Measurements from ENCODE around the gene SNX5.

Gene SNX5

GRCh38 chr20:17916433-17916891 lies 52.1 kb downstream of the SNX5 start:
- DNase-seq (ENCODE audit: low read depth): no peak

- no peak for DNase-seq (ENCODE audit: low read depth)
Measured at GRCh38 chr20:17914957-17915356, 53.6 kb downstream of the SNX5 start.

GRCh38 chr20:17912916-17913315 lies 55.7 kb downstream of the SNX5 start:
- DNase-seq (ENCODE audit: low read depth): no peak

DNA sequence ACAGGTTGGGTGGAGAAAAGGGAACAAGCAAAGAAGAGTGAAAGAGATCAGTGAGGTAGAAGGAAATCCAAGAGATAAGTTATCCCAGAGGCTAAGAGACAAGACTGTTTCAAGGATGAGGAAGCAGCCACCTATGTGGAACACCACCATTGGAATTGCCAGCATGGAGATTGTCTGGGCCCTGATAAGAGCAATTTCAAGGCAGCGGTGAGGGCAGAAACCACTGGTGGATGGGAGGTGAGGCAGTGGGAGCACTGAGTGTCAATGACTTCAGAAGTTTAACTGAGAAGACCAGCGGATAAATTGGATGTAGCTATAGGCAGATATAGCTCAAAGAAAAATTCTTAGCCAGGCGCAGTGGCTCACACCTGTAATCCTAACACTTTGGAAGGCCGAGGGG lies 56.7 kb downstream of the SNX5 start:
- no peak for DNase-seq (ENCODE audit: low read depth)

GRCh38 chr20:17910828-17911294 lies 57.7 kb downstream of the SNX5 start:
- DNase-seq (ENCODE audit: low read depth): no peak

- DNase-seq (ENCODE audit: low read depth): no peak
Measured at GRCh38 chr20:17909869-17910321, 58.7 kb downstream of the SNX5 start.

GRCh38 chr20:17905544-17905943 lies 63.0 kb downstream of the SNX5 start:
- no peak for DNase-seq (ENCODE audit: low read depth)

DNA sequence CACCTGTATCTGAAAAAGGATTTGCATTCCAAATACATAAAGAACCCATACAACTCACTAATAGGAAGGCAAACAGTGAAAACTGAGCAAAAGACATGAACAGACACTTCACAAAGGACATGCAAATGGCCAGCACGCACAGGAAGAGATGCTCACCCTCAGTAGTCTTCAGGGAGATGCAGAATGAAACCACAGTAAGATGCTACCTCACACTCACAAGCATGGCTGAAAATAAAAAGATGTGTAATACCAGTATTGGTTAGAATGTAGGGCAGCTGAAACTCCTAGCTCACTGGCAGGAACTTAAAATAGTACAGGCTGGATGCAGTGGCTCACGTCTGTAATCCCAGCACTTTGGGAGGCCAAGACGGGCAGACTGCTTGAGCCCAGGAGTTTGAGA lies 64.6 kb downstream of the SNX5 start:
- DNase-seq (ENCODE audit: low read depth): no peak

DNA sequence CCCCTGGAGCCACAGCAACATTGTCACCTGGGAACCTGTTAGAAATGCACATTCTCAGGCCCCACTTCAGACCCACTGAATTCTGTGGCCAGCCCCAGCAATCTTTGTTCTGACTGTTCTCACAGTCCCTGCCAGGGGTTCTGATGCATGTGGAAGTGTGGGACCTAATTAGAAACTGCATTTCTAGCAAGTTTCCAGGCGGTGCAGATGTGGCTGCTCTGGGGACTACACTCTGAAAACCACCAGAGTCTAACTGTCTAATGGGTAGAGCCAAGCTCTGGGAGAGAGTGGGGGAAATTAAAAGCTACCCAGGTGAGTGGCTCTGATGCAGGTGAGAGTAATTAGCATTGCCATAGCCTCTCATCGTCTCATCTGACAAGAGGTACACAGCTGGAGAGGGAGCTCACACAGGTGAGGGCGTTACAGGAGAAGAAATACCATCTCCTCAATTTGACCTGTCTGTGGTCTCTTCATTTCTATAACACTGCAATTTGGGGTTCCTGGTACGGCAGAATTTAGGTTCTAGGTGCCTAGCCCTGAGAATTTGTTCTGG lies 66.0 kb downstream of the SNX5 start:
- no peak for DNase-seq (ENCODE audit: low read depth)

DNA sequence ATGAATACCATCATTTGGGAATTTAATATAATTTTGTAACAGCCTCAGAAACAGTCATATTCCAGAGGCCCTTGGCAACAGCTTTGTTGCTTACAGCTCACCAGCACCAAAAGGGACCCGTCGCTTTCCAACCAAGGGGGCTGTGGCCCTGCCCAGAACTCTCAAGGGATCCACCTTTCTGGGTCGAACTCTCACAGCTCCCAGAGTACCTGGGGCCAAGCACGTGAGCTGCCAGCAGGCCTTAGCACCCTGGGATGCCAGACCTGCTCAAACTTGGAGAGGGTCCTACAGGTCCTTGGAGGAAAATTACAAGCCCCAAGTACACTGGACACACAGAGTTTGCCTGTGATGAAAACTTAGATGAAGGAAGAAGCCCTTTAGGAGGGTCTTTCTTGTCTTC lies 66.6 kb downstream of the SNX5 start:
- no peak for DNase-seq (ENCODE audit: low read depth)

DNA sequence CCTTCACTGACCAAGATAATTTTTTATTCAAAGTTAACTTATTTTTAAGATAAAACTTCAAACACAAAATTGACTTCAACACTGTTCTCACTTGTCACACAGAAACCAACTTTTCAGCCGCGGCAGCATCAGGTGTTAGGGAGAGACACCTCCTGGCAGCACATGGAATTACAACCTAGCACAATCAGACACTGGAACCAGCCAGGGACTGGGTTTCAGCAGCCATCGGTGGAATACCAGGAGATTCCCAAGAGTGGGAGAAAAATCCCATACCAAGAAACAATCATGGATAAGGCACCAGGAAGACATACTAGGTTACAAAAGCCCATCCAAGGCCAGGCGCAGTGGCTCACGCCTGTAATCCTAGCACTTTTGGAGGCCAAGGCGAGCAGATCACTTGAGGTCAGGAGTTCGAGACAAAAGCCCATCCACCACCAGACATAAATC lies 70.0 kb downstream of the SNX5 start:
- DNase-seq (ENCODE audit: low read depth): peak; percentile 58

GRCh38 chr20:17897566-17898307 lies 70.9 kb downstream of the SNX5 start:
- no peak for DNase-seq (ENCODE audit: low read depth)

- no peak for DNase-seq (ENCODE audit: low read depth)
Measured at GRCh38 chr20:17896771-17897369, 71.7 kb downstream of the SNX5 start.

DNA sequence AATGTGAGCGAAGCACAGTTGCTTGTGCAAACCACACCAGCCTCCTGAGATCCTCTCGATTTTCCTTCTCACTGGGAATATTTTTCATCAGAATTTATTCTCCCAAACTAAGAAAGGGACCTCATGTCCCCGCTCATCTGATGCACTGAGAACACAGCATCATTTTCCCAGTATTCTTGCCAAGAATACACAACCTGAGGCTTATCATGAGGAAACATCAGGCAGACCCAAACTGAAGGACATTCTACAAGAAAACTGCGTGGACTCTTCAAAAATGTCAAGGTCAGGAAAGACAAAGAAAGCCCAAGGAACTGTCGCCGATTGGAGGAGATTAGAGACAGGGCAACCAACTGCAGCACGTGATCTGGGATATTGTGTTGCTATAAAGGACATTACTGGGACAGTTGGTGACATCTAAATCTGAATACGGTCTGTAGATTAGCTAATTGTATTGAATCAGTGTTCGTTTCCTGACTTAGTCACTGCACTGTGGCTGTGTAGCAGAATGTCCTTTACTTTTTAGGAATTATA lies 72.3 kb downstream of the SNX5 start:
- DNase-seq (ENCODE audit: low read depth): no peak

- DNase-seq (ENCODE audit: low read depth): peak; percentile 11
Measured at GRCh38 chr20:17895641-17896171, 72.9 kb downstream of the SNX5 start.

- DNase-seq (ENCODE audit: low read depth): no peak
Measured at GRCh38 chr20:17893445-17893844, 75.1 kb downstream of the SNX5 start.

DNA sequence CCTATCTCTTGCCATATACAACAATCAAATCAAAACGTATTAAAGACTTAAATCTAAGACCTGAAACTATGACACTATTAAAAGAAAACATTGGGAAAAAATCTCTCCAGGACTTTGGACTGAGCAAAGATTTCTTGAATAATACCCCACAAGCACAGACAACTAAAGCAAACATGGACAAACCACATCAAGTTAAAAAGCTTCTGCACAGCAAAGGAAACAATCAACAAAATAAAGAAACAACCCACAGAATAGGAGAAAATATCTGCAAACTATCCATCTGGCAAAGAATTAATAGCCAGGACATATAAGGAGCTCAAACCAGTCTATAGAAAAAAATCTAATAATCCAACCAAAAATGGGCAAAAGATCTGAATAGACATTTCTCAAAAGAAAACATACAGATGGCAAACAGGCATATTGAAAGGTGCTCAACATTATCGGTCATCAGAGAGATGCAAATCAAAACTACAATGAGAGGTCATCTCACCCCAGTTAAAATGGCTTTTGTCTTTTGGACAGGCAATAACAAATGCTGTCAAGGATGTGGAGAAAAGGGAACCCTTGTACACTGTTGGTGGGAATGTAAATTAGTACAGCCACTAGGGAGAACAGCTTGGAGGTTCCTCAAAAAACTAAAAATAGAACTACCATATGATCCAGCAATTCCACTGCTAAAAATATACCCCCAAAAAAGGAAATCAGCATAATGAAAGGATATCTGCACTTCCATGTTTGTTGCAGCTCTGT lies 76.2 kb downstream of the SNX5 start:
- no peak for DNase-seq (ENCODE audit: low read depth)
